Common myeloid progenitor, CD34-positive (primary cell): ENCODE measurements around the gene FNIP2.
"Not testable (repeated sequence)": the region's sequence is repeated elsewhere in the genome, so short reads cannot be mapped to it uniquely, and the experiment has no call there.

Source experiments
- CTCF ChIA-PET: fragments of 350-600 bp; sonication (Branson Sonifier 250); formaldehyde crosslinking; loops from one replicate; lab custom pipeline; 2021; ENCODE audit warnings: antibody characterized with exemption; lab: Charles Lee
- POLR2A ChIA-PET: fragments of 350-600 bp; sonication (Branson Sonifier 250); formaldehyde crosslinking; loops from one replicate; lab custom pipeline; 2021; ENCODE audit warnings: antibody characterized with exemption; lab: Charles Lee
- DNase-seq, 3 donors: peaks; one replicate each; pipeline versions ENCODE4 v3.0.0 to v3.0.0-alpha.2; 2013
- H3K27ac ChIP-seq, 2 experiments: 1 replicate in 1 of 2; 2 replicates in 1 of 2; pipeline ENCODE4 v1.7.0; 2013; ENCODE audit warnings: inconsistent platforms in 2 of 2, low read length in 2 of 2, mild to moderate bottlenecking in 2 of 2, low read depth in 1 of 2, moderate library complexity in 1 of 2; ENCODE audit not compliant: severe bottlenecking in 2 of 2, insufficient read depth in 1 of 2, poor library complexity in 1 of 2
- H3K27me3 ChIP-seq, 5 experiments: replicated peaks in 2 of 5; 1 replicate in 3 of 5; 2 replicates in 2 of 5; pipeline versions ENCODE4 v1.6.1 to v1.7.0; 2013; ENCODE audit warnings: low read length in 4 of 5, mild to moderate bottlenecking in 2 of 5, moderate library complexity in 2 of 5, inconsistent platforms in 1 of 5; ENCODE audit not compliant: insufficient read depth in 5 of 5, control insufficient read depth in 4 of 5
- H3K36me3 ChIP-seq, 4 experiments: 1 replicate in 2 of 4; 2 replicates in 2 of 4; pipeline versions ENCODE4 v1.6.1 to v1.7.0; 2013; ENCODE audit warnings: low read length in 3 of 4, control low read depth in 1 of 4, mild to moderate bottlenecking in 1 of 4; ENCODE audit not compliant: control insufficient read depth in 4 of 4, insufficient read depth in 4 of 4
- H3K4me1 ChIP-seq, 4 experiments: 1 replicate in 3 of 4; 2 replicates in 1 of 4; pipeline versions ENCODE4 v1.6.1 to v1.7.1; 2013; ENCODE audit warnings: low read length in 3 of 4, mild to moderate bottlenecking in 3 of 4, control low read depth in 1 of 4, inconsistent platforms in 1 of 4, moderate library complexity in 1 of 4; ENCODE audit not compliant: control insufficient read depth in 4 of 4, insufficient read depth in 4 of 4; ENCODE audit errors: control extremely low read depth in 1 of 4
- H3K4me3 ChIP-seq, 7 experiments: 1 replicate in 4 of 7; 2 replicates in 3 of 7; pipeline versions ENCODE4 v1.5.1 to v1.7.0; 2013; ENCODE audit warnings: mild to moderate bottlenecking in 7 of 7, low read length in 6 of 7, moderate library complexity in 6 of 7, inconsistent platforms in 2 of 7, low read depth in 2 of 7, control low read depth in 1 of 7; ENCODE audit not compliant: insufficient read depth in 4 of 7, control insufficient read depth in 1 of 7; ENCODE audit errors: extremely low read depth in 1 of 7
- H3K9me3 ChIP-seq, 5 experiments: 1 replicate in 4 of 5; 2 replicates in 1 of 5; pipeline versions ENCODE4 v1.6.1 to v1.7.1; 2013; ENCODE audit warnings: low read length in 4 of 5, mild to moderate bottlenecking in 2 of 5, inconsistent platforms in 1 of 5, low read depth in 1 of 5, moderate library complexity in 1 of 5; ENCODE audit not compliant: control insufficient read depth in 4 of 5, insufficient read depth in 2 of 5; ENCODE audit errors: control extremely low read depth in 1 of 5
- WGBS: methylation state at CpG from one replicate; pipeline ENCODE4 v1.1.5; 2013; ENCODE audit not compliant: insufficient coverage; 5-methylcytosine and 5-hydroxymethylcytosine counted together

The FNIP2 gene

GRCh38 chr4:158750379-158750778, 18.4 kb upstream of the FNIP2 start:
- POLR2A ChIA-PET, result no interaction called here

GRCh38 chr4:158754385-158755180, 14.2 kb upstream of the FNIP2 start:
- peaks cover 0 to 4% (median 0%) of the 10 kb centered on the region in 5 experiments for H3K9me3 ChIP-seq
- CTCF ChIA-PET, result interaction anchor here (0.7 to 1.0 kb wide), 2 partner anchors 23 to 33 kb away, joined by 3 read pairs; no protein-coding TSS in a partner anchor
- H3K4me1 ChIP-seq, result no peaks in the 10 kb centered on the region
- 100% methylated on average over 3 of the region's 5 CpGs for WGBS
- H3K4me3 ChIP-seq, result no peak overlapping the region
- DNase-seq, result no peak
- no peak overlapping the region for H3K27ac ChIP-seq
- POLR2A ChIA-PET, result no interaction called here
- H3K36me3 ChIP-seq, result no peaks in the 10 kb centered on the region
- H3K27me3 ChIP-seq, result no peaks in the 10 kb centered on the region

More at GRCh38 chr4:158750379-158750778, 18.4 kb upstream of the FNIP2 start:
- H3K27me3 ChIP-seq, result no peaks in the 10 kb centered on the region
- H3K27ac ChIP-seq, result no peak overlapping the region
- no peak overlapping the region for H3K4me3 ChIP-seq
- no peaks in the 10 kb centered on the region for H3K4me1 ChIP-seq
- no peaks in the 10 kb centered on the region for H3K36me3 ChIP-seq
- CTCF ChIA-PET, result no interaction called here
- WGBS, result no CpG with 5 or more reads among the region's 3 CpGs
- DNase-seq, result no peak
- H3K9me3 ChIP-seq, result no peaks in the 10 kb centered on the region

GRCh38 chr4:158755819-158756218, 13.0 kb upstream of the FNIP2 start:
- H3K36me3 ChIP-seq, H3K4me3 ChIP-seq, DNase-seq, H3K27me3 ChIP-seq, H3K27ac ChIP-seq, H3K4me1 ChIP-seq, H3K9me3 ChIP-seq, POLR2A ChIA-PET: not testable (repeated sequence)
- 97% methylated on average over 3 of the region's 7 CpGs for WGBS
- CTCF ChIA-PET, result interaction anchor here (1.1 kb wide), 2 partner anchors 11 to 14 kb away, joined by 3 read pairs; no protein-coding TSS in a partner anchor

- ChIA-PET POLR2A (no interaction called here), CTCF (interaction anchor here (0.7 kb wide), 1 partner anchor 18 kb away, joined by 3 read pairs; no protein-coding TSS in a partner anchor)
- Histone ChIP-seq H3K9me3 (peaks cover 0 to 4% (median 0%) of the 10 kb centered on the region in 5 experiments), H3K36me3 (no peaks in the 10 kb centered on the region), H3K27me3 (no peaks in the 10 kb centered on the region), H3K4me3 (no peak overlapping the region), H3K27ac (no peak overlapping the region), H3K4me1 (no peaks in the 10 kb centered on the region)
- DNase-seq, result no peak
These were observed 12.2 kb upstream of the FNIP2 start for GRCh38 chr4:158756588-158756987.

GRCh38 chr4:158758142-158758541, 10.7 kb upstream of the FNIP2 start:
- WGBS, result 50% methylated on average over 2 of the region's 4 CpGs
- Histone ChIP-seq H3K36me3 (no peaks in the 10 kb centered on the region), H3K27me3 (no peaks in the 10 kb centered on the region), H3K9me3 (peaks cover 0 to 4% (median 0%) of the 10 kb centered on the region in 5 experiments), H3K4me1 (no peaks in the 10 kb centered on the region), H3K4me3 (no peak overlapping the region), H3K27ac (no peak overlapping the region)
- ChIA-PET POLR2A (no interaction called here), CTCF (no interaction called here)
- DNase-seq, result no peak

- POLR2A ChIA-PET, result no interaction called here
- Histone ChIP-seq H3K36me3 (no peaks in the 10 kb centered on the region), H3K4me1 (no peaks in the 10 kb centered on the region), H3K9me3 (peaks cover 0 to 4% (median 0%) of the 10 kb centered on the region in 5 experiments), H3K4me3 (no peak overlapping the region), H3K27me3 (no peaks in the 10 kb centered on the region), H3K27ac (no peak overlapping the region)
- 95% methylated on average over 4 of the region's 4 CpGs for WGBS
- no peak for DNase-seq
- CTCF ChIA-PET, result no interaction called here
These were observed 10.1 kb upstream of the FNIP2 start for GRCh38 chr4:158758703-158759102.

GRCh38 chr4:158759539-158759938, 9.3 kb upstream of the FNIP2 start:
- H3K36me3 ChIP-seq, DNase-seq, H3K4me3 ChIP-seq, CTCF ChIA-PET, POLR2A ChIA-PET, H3K27me3 ChIP-seq, H3K4me1 ChIP-seq, H3K27ac ChIP-seq, H3K9me3 ChIP-seq: not testable (repeated sequence)
- WGBS, result 97% methylated on average over 11 of the region's 20 CpGs
